ENCODE results near the gene IGFBP5.

- no peak for TF ChIP-seq CTCF (IDR thresholded peaks at IDR 0.05 in 2 of 3, conservative IDR thresholded peaks at IDR 0.05 in 1 of 3; ENCODE audit: borderline replicate concordance in 1 of 3, insufficient read depth in 1 of 3, low read depth in 2 of 3, low read length in 2 of 3)
- no peak for TF ChIP-seq CEBPB (IDR thresholded peaks at IDR 0.05; ENCODE audit: low read depth)
- no peak for TF ChIP-seq POLR2A (IDR thresholded peaks at IDR 0.05; ENCODE audit: borderline replicate concordance, extremely low read depth, insufficient read depth, insufficient read length)
- TF ChIP-seq FOSL1 (IDR thresholded peaks at IDR 0.05; ENCODE audit: low read depth), result no peak
- TF ChIP-seq EZH2phosphoT487 (IDR thresholded peaks at IDR 0.05; ENCODE audit: borderline replicate concordance), result no peak
- TF ChIP-seq EZH2 (IDR thresholded peaks at IDR 0.05), result no peak
- no peak for TF ChIP-seq ELF1 (IDR thresholded peaks at IDR 0.05; ENCODE audit: borderline replicate concordance, low read depth)
- TF ChIP-seq ZNF274 (IDR thresholded peaks at IDR 0.05; ENCODE audit: low read depth, low read length), result no peak
- no peak for TF ChIP-seq ZFX (IDR thresholded peaks at IDR 0.05)
- no peak for TF ChIP-seq SP1 (IDR thresholded peaks at IDR 0.05; ENCODE audit: low read depth)
Observed at GRCh38 chr2:216735086-216735485, 39.7 kb upstream of the IGFBP5 start.
